H1 (cell line): ENCODE results near the gene SECISBP2. TPM values are rescaled to one million over a fixed set of nuclear protein-coding genes. Genes with fewer than 3 reads are reported as not detected.

Experiments used
- CTCF ChIA-PET: fragments of 300-600 bp; sonication (Branson Sonifier 250); formaldehyde crosslinking; loops from one replicate; lab custom pipeline; 2021; ENCODE audit not compliant: partially characterized antibody; lab: Charles Lee
- POLR2A ChIA-PET: fragments of 300-600 bp; sonication (Branson Sonifier 250); formaldehyde crosslinking; loops from one replicate; lab custom pipeline; 2021; ENCODE audit warnings: inconsistent platforms; ENCODE audit not compliant: partially characterized antibody; lab: Charles Lee
- DNase-seq, 2 experiments: peaks; one replicate each; pipeline versions ENCODE4 v3.0.0 to v3.0.0-alpha.2; 2010 to 2022; ENCODE audit warnings: low spot score in 2 of 2, low read depth in 1 of 2, mixed read lengths in 1 of 2
- FAIRE-seq: peaks from 2 replicates; lab custom pipeline; 2011; peaks lifted over from hg19 to GRCh38; lab: Jason Lieb, UNC
- H2AFZ ChIP-seq: 2 replicates; pipeline ENCODE4 v1.8.1; 2012; ENCODE audit warnings: low read length, inconsistent platforms
- H2AK5ac ChIP-seq: 2 replicates; pipeline ENCODE4 v1.6.1; 2013; ENCODE audit warnings: low read depth, low read length
- H2BK120ac ChIP-seq: replicated peaks from 2 replicates; pipeline ENCODE3; 2013; ENCODE audit warnings: low read depth, low read length, inconsistent platforms
- H2BK12ac ChIP-seq: 2 replicates; pipeline ENCODE4 v1.6.1; 2013; ENCODE audit warnings: low read depth, low read length
- H2BK15ac ChIP-seq: 2 replicates; pipeline ENCODE4 v1.6.1; 2013; ENCODE audit warnings: low read length
- H2BK20ac ChIP-seq: 2 replicates; pipeline ENCODE4 v1.6.1; 2013; ENCODE audit warnings: low read length
- H2BK5ac ChIP-seq: 2 replicates; pipeline ENCODE4 v1.6.1; 2013; ENCODE audit warnings: low read depth, low read length
- H3K14ac ChIP-seq: 2 replicates; pipeline ENCODE4 v1.6.1; 2013; ENCODE audit warnings: inconsistent platforms; ENCODE audit not compliant: insufficient read length
- H3K18ac ChIP-seq: 2 replicates; pipeline ENCODE4 v1.6.1; 2013; ENCODE audit warnings: low read length; ENCODE audit errors: extremely low read depth
- H3K23ac ChIP-seq: 2 replicates; pipeline ENCODE4 v1.6.1; 2013; ENCODE audit warnings: inconsistent platforms; ENCODE audit not compliant: insufficient read length
- H3K23me2 ChIP-seq: 2 replicates; pipeline ENCODE4 v1.6.1; 2013; ENCODE audit warnings: low read depth, low read length
- H3K27ac ChIP-seq: 2 replicates; pipeline ENCODE4 v1.6.1; 2011; ENCODE audit warnings: low read depth, low read length, inconsistent platforms
- H3K27me3 ChIP-seq, 4 experiments: replicated peaks in 1 of 4; 1 replicate in 1 of 4; 2 replicates in 3 of 4; pipeline versions ENCODE4 v1.6.1 to v1.8.1; 2011 to 2013; ENCODE audit warnings: low read length in 3 of 4, mild to moderate bottlenecking in 3 of 4, inconsistent platforms in 2 of 4, mixed read lengths in 2 of 4, moderate library complexity in 1 of 4; ENCODE audit not compliant: control insufficient read depth in 3 of 4, insufficient read depth in 3 of 4; ENCODE audit errors: extremely low read depth in 1 of 4
- H3K36me3 ChIP-seq, 4 experiments: 2 replicates each; pipeline versions ENCODE4 v1.6.1 to v1.8.1; 2011 to 2013; ENCODE audit warnings: mild to moderate bottlenecking in 4 of 4, low read length in 3 of 4, moderate library complexity in 2 of 4, control low read depth in 1 of 4, inconsistent platforms in 1 of 4; ENCODE audit not compliant: insufficient read depth in 4 of 4, control insufficient read depth in 2 of 4
- H3K4ac ChIP-seq: replicated peaks from 2 replicates; pipeline ENCODE3; 2013; ENCODE audit warnings: low read length, low read depth, mixed read lengths, inconsistent platforms; ENCODE audit not compliant: insufficient read length
- H3K4me1 ChIP-seq, 4 experiments: replicated peaks in 1 of 4; 1 replicate in 1 of 4; 2 replicates in 3 of 4; pipeline versions ENCODE4 v1.6.1 to v1.8.1; 2011 to 2013; ENCODE audit warnings: low read length in 3 of 4, inconsistent platforms in 2 of 4, mixed read lengths in 1 of 4; ENCODE audit not compliant: insufficient read depth in 4 of 4, control insufficient read depth in 3 of 4
- H3K4me2 ChIP-seq, 2 experiments: 2 replicates each; pipeline versions ENCODE4 v1.6.1 to v1.8.1; 2011 to 2013; ENCODE audit warnings: low read depth in 2 of 2, low read length in 2 of 2, control low read depth in 1 of 2, inconsistent platforms in 1 of 2, mild to moderate bottlenecking in 1 of 2; ENCODE audit not compliant: insufficient read depth in 1 of 2
- H3K4me3 ChIP-seq, 4 experiments: fragments of 200-600, 300-600 bp in 1 of 4; sonication (generic), shearing (Covaris generic), sonication (Bioruptor Twin) in 1 of 4; 2 replicates each; pipeline versions ENCODE4 v1.5.1 to v1.8.1; 2011 to 2016; ENCODE audit warnings: low read length in 4 of 4, low read depth in 3 of 4, control low read depth in 2 of 4, inconsistent platforms in 2 of 4, mild to moderate bottlenecking in 2 of 4, mixed read lengths in 1 of 4, moderate library complexity in 1 of 4; ENCODE audit not compliant: insufficient read depth in 2 of 4; ENCODE audit errors: extremely low read depth in 1 of 4
- H3K56ac ChIP-seq: replicated peaks from 2 replicates; pipeline ENCODE3; 2013; ENCODE audit warnings: low read depth, mild to moderate bottlenecking, mixed read lengths, low read length, inconsistent platforms; ENCODE audit not compliant: insufficient read length
- H3K79me1 ChIP-seq: 2 replicates; pipeline ENCODE4 v1.6.1; 2013; ENCODE audit warnings: low read depth, low read length, control low read depth
- H3K79me2 ChIP-seq, 2 experiments: 2 replicates each; pipeline versions ENCODE4 v1.6.1 to v1.8.1; 2012 to 2013; ENCODE audit warnings: low read length in 2 of 2, mild to moderate bottlenecking in 2 of 2, inconsistent platforms in 1 of 2; ENCODE audit not compliant: insufficient read depth in 2 of 2, control insufficient read depth in 1 of 2
- H3K9ac ChIP-seq, 4 experiments: replicated peaks in 1 of 4; 1 replicate in 1 of 4; 2 replicates in 3 of 4; pipeline versions ENCODE4 v1.6.1 to v1.8.1; 2011 to 2013; ENCODE audit warnings: low read depth in 3 of 4, low read length in 3 of 4, control low read depth in 2 of 4, mild to moderate bottlenecking in 2 of 4, moderate library complexity in 2 of 4, inconsistent platforms in 1 of 4; ENCODE audit errors: extremely low read depth in 1 of 4
- H3K9me3 ChIP-seq, 2 experiments: 2 replicates each; pipeline versions ENCODE4 v1.6.1 to v1.8.1; 2012 to 2013; ENCODE audit warnings: mild to moderate bottlenecking in 2 of 2, moderate library complexity in 2 of 2, control low read depth in 1 of 2, inconsistent platforms in 1 of 2, low read depth in 1 of 2, low read length in 1 of 2, mixed read lengths in 1 of 2; ENCODE audit not compliant: insufficient read depth in 2 of 2
- H4K20me1 ChIP-seq, 2 experiments: replicated peaks in 1 of 2; 2 replicates each; pipeline versions ENCODE3 to v1.8.1; 2011 to 2013; ENCODE audit warnings: inconsistent platforms in 2 of 2, low read length in 2 of 2, mild to moderate bottlenecking in 1 of 2; ENCODE audit not compliant: insufficient read depth in 2 of 2, control insufficient read depth in 1 of 2
- H4K5ac ChIP-seq: 2 replicates; pipeline ENCODE4 v1.6.1; 2013; ENCODE audit warnings: low read length, low read depth, mixed read lengths, inconsistent platforms; ENCODE audit not compliant: insufficient read length
- H4K8ac ChIP-seq: 2 replicates; pipeline ENCODE4 v1.8.0; 2013; ENCODE audit warnings: mild to moderate bottlenecking, moderate library complexity, low read length, inconsistent platforms; ENCODE audit not compliant: insufficient read depth; ENCODE audit errors: extremely low read depth
- H4K91ac ChIP-seq: replicated peaks from 2 replicates; pipeline ENCODE3; 2013; ENCODE audit warnings: low read length, mixed read lengths, inconsistent platforms; ENCODE audit not compliant: insufficient read length
- ASH2L ChIP-seq: fragments of 200-600, 300-600 bp; sonication (generic); IDR thresholded peaks from one replicate; pipeline ENCODE4 v1.7.1; 2017; ENCODE audit warnings: low read length
- CTBP2 ChIP-seq: IDR thresholded peaks from 2 replicates; pipeline ENCODE4 v1.7.0; 2011; ENCODE audit warnings: borderline replicate concordance, mild to moderate bottlenecking, moderate library complexity, mixed read lengths, low read length; ENCODE audit not compliant: insufficient read depth, insufficient read length
- JUN ChIP-seq: IDR thresholded peaks from 2 replicates; pipeline ENCODE4 v1.6.1; 2011; ENCODE audit warnings: low read depth, mild to moderate bottlenecking, improper control_type of control experiment, low read length
- POLR2AphosphoS5 ChIP-seq: IDR thresholded peaks from 2 replicates; pipeline ENCODE4 v1.6.1; 2011; ENCODE audit warnings: low read depth, low read length
- SAP30 ChIP-seq: fragments of 300-600 bp; sonication (generic); IDR thresholded peaks from 2 replicates; pipeline ENCODE4 v1.7.1; 2012; ENCODE audit warnings: low read length, moderate library complexity, mild to moderate bottlenecking, inconsistent platforms; ENCODE audit not compliant: insufficient read depth, insufficient replicate concordance
- WGBS, 2 experiments: shearing (Covaris generic) in 1 of 2; methylation state at CpG; one replicate each; pipeline versions ENCODE4 v1.1.6 to v1.1.7; 2013 to 2015; ENCODE audit warnings: low lambda C conversion rate in 2 of 2, mixed read lengths in 2 of 2, inconsistent platforms in 1 of 2, low coverage in 1 of 2, missing lambda C conversion rate in 1 of 2; ENCODE audit not compliant: insufficient replicate concordance in 2 of 2, insufficient coverage in 1 of 2, insufficient read length in 1 of 2; ENCODE audit errors: extremely low coverage in 1 of 2, missing lambda C conversion rate in 1 of 2; 5-methylcytosine and 5-hydroxymethylcytosine counted together
- polyA plus RNA-seq, 7 experiments: library from polyadenylated mRNA; depleted of rRNA in 3 of 7; stranded (reverse) in 5 of 7; unstranded in 2 of 7; fragments of >200 nt in 5 of 7; fragments of 200-250 nt in 2 of 7; gene quantifications; 1 replicate in 5 of 7; 2 replicates in 1 of 7; 4 replicates in 1 of 7; pipeline versions ENCODE4 v1.2.1 to v1.2.3, GENCODE V29; 2011 to 2013; ENCODE audit warnings: missing spikeins in 2 of 7, mixed read lengths in 2 of 7
- total RNA-seq: library from RNA; stranded (reverse); fragmentation: NEBNext Ultra II Directional; extraction: Animal tissue kit (Norgen Biotek cat#: 25700); gene quantifications from 2 replicates; pipeline ENCODE4 v1.2.1, GENCODE V29; 2021
- TF ChIP-seq, protein P1 (sequence below): IDR thresholded peaks from 2 replicates; pipeline ENCODE4 v1.6.1; 2011; ENCODE audit warnings: low read depth, mild to moderate bottlenecking, low read length; ENCODE audit not compliant: insufficient read depth
- TF ChIP-seq, protein P2 (sequence below): IDR thresholded peaks from 2 replicates; pipeline ENCODE4 v1.6.1; 2012; ENCODE audit warnings: inconsistent platforms

The SECISBP2 gene
- total and polyA plus RNA-seq, 2 of the 8 experiments (the other 6 are each of a cell fraction or from before 2014, with no cell fraction given) = 39.0 to 61.7 TPM

DNA sequence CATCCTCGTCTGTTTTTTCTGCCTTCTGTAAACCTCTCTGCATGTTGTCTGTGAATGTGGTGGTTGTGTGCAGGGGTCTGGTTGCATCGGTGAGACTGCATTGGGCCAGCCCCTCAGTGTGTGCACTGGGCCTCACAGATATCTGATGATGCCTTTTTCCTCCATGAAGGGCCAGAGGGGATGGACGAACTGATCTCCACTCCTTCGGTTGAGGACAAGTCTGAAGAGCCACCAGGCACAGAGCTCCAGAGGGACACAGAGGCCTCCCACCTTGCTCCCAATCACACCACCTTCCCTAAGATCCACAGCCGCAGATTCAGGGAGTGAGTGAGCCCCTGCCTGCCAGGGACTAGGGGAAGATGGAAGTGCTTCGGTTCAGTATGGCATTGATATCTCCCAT, 31.3 kb downstream of the SECISBP2 start:
- Histone ChIP-seq H4K5ac (no peak overlapping the region), H4K8ac (no peak overlapping the region), H4K20me1 (peaks cover 5 to 21% of the 10 kb centered on the region in 2 experiments), H3K36me3 (peaks cover 44 to 94% (median 73%) of the 10 kb centered on the region in 4 experiments), H3K9me3 (no peaks in the 10 kb centered on the region), H3K27me3 (no peaks in the 10 kb centered on the region), H3K4me3 (no peak overlapping the region), H3K9ac (no peak overlapping the region), H3K4me1 (no peaks in the 10 kb centered on the region), H3K4ac (no peak overlapping the region), H3K23ac (no peak overlapping the region), H3K79me1 (peaks cover 4% of the 10 kb centered on the region), H3K79me2 (no peaks in the 10 kb centered on the region), H3K56ac (no peak overlapping the region), H3K14ac (no peak overlapping the region), H2BK120ac (no peak overlapping the region), H3K23me2 (no peaks in the 10 kb centered on the region), H2AK5ac (no peak overlapping the region), H3K4me2 (no peak overlapping the region), H2BK5ac (no peak overlapping the region), H2BK15ac (no peak overlapping the region), H3K18ac (no peak overlapping the region), H4K91ac (no peak overlapping the region), H2BK12ac (no peak overlapping the region), H3K27ac (no peak overlapping the region), H2AFZ (no peak overlapping the region), H2BK20ac (no peak overlapping the region)
- CTCF ChIA-PET = interaction anchor here (0.6 kb wide), 1 partner anchor 199 kb away, joined by 3 read pairs; no protein-coding TSS in a partner anchor
- FAIRE-seq (no peak), DNase-seq (no peak)
- 95% methylated on average over 6 of the region's 6 CpGs; no CpG with 5 or more reads in 1 of the 2 experiments for WGBS, 2 experiments
- POLR2A ChIA-PET = interaction anchor here (0.8 to 1.8 kb wide), 4 partner anchors 12 to 29 kb away, joined by 3 to 4 read pairs (median 4); no protein-coding TSS in a partner anchor
- TF ChIP-seq, protein P1, sequence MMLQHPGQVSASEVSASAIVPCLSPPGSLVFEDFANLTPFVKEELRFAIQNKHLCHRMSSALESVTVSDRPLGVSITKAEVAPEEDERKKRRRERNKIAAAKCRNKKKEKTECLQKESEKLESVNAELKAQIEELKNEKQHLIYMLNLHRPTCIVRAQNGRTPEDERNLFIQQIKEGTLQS = no peak
- TF ChIP-seq ASH2L (no peak), JUN (no peak), POLR2AphosphoS5 (no peak), SAP30 (no peak), CTBP2 (no peak)
- TF ChIP-seq, protein P2, sequence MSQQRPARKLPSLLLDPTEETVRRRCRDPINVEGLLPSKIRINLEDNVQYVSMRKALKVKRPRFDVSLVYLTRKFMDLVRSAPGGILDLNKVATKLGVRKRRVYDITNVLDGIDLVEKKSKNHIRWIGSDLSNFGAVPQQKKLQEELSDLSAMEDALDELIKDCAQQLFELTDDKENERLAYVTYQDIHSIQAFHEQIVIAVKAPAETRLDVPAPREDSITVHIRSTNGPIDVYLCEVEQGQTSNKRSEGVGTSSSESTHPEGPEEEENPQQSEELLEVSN = no peak
